BLaER1 (cell line): ENCODE results near the gene FBXO28.
"Not testable (repeated sequence)": the region's sequence is repeated elsewhere in the genome, so short reads cannot be mapped to it uniquely, and the experiment has no call there.

Experiments used
- H3K27ac ChIP-seq: shearing (Covaris generic); formaldehyde crosslinking; 2 replicates; pipeline ENCODE4 v1.8.1; 2022
- H3K27me3 ChIP-seq: shearing (Covaris generic); formaldehyde crosslinking; 2 replicates; pipeline ENCODE4 v1.8.1; 2022
- H3K36me3 ChIP-seq: shearing (Covaris generic); formaldehyde crosslinking; 2 replicates; pipeline ENCODE4 v1.8.1; 2022
- H3K4me1 ChIP-seq: shearing (Covaris generic); formaldehyde crosslinking; 2 replicates; pipeline ENCODE4 v1.8.1; 2022
- H3K4me2 ChIP-seq: shearing (Covaris generic); formaldehyde crosslinking; 2 replicates; pipeline ENCODE4 v1.8.1; 2022
- H3K4me3 ChIP-seq: shearing (Covaris generic); formaldehyde crosslinking; 2 replicates; pipeline ENCODE4 v1.8.1; 2022
- H3K9ac ChIP-seq: shearing (Covaris generic); formaldehyde crosslinking; 2 replicates; pipeline ENCODE4 v1.8.1; 2022
- H3K9me3 ChIP-seq: shearing (Covaris generic); formaldehyde crosslinking; 2 replicates; pipeline ENCODE4 v1.8.1; 2022
- H4K20me1 ChIP-seq: shearing (Covaris generic); formaldehyde crosslinking; 2 replicates; pipeline ENCODE4 v1.8.1; 2022
- Cebpa-rat ChIP-seq: shearing (Covaris generic); IDR thresholded peaks from 2 replicates; pipeline ENCODE4 v1.8.1; 2022

FBXO28 gene

DNA sequence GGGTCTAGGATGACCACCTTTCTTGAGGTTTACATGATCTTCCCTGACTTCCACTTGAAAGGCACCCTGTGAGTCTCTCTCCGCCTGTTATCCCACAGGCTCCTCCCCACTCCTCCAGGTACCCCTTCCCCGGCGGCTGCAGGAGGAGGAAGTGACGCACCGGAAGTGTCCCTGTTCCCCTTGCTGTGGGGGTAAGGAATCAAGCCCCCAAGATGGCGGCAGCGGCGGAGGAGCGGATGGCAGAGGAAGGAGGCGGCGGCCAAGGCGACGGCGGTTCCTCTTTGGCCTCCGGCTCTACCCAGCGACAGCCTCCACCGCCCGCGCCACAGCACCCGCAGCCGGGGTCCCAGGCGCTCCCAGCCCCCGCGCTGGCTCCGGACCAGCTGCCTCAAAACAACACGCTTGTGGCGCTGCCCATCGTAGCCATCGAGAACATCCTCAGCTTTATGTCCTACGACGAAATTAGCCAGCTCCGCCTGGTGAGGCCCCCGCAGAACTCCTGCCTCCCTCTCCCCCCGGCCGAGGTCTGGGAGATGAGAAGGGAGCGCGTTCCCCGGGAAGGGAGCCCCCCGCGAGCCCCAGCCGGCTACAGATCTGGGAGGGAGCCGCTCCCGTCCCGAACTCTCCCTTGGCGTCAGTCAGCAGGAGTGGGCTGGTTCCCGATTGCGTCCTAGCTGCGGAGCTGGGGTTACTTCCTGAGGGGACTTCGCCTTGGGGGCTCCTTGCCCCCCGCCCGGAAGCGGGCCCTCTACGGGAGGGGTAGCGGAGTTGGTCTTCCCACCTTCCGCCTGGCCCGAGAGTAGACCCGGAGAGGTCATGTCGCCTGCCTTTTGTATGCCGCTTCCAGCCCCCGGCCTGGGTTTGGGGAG is at the start of gene FBXO28:
Gene FBXO28 (plus strand): TSS at position 194 of the 869 bp plus-strand sequence. CDS start 19 bp downstream, at position 213.
- Histone ChIP-seq H3K36me3 (peaks cover 3% of the 10 kb centered on the region; the same call in 1 of the 2 replicates), H3K27ac (peak within 1 kb of the TSS; percentile 96), H3K9me3 (no peaks in the 10 kb centered on the region), H3K9ac (peak within 1 kb of the TSS; percentile 97), H3K27me3 (no peaks in the 10 kb centered on the region), H3K4me1 (peaks cover 32% of the 10 kb centered on the region), H4K20me1 (peaks cover 42% of the 10 kb centered on the region), H3K4me3 (peak within 1 kb of the TSS; percentile 96), H3K4me2 (peak within 1 kb of the TSS; percentile 93)
- no peak for TF ChIP-seq Cebpa-rat

DNA sequence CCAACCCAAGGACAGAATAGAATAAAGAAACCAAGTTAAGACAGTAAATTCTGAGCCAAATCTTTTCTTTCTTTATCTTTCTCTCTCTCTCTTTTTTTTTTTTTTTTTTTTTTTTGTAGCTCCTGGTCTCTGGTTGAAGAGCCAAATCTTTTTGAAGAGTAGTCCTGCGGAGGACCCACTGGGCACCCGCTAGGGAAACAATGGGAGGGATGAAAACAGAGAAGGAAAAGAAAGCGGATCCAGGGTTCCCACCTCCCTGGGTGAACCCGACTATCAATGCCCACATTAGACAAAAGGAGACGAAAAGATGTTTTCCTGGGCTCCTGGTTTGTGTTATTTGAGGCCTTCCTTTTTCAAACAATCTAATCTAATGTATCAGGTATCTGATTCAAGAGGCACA is 49.8 kb upstream of the FBXO28 start:
- H3K27me3 ChIP-seq = no peaks in the 10 kb centered on the region
- H3K36me3 ChIP-seq = no peaks in the 10 kb centered on the region
- no peak overlapping the region for H3K4me3 ChIP-seq
- H3K27ac ChIP-seq = no peak overlapping the region
- H4K20me1 ChIP-seq = no peaks in the 10 kb centered on the region
- no peaks in the 10 kb centered on the region for H3K9me3 ChIP-seq
- H3K4me2 ChIP-seq = no peak overlapping the region
- no peak for TF ChIP-seq Cebpa-rat
- H3K9ac ChIP-seq = no peak overlapping the region
- H3K4me1 ChIP-seq = no peaks in the 10 kb centered on the region

- Histone ChIP-seq H3K36me3 (no peaks in the 10 kb centered on the region), H3K27me3 (no peaks in the 10 kb centered on the region), H3K9ac (no peak overlapping the region), H3K27ac (no peak overlapping the region), H4K20me1 (no peaks in the 10 kb centered on the region), H3K9me3 (no peaks in the 10 kb centered on the region), H3K4me2 (no peak overlapping the region), H3K4me1 (no peaks in the 10 kb centered on the region), H3K4me3 (no peak overlapping the region)
- TF ChIP-seq Cebpa-rat = no peak
Measured at GRCh38 chr1:224065455-224065854, 48.5 kb upstream of the FBXO28 start.

DNA sequence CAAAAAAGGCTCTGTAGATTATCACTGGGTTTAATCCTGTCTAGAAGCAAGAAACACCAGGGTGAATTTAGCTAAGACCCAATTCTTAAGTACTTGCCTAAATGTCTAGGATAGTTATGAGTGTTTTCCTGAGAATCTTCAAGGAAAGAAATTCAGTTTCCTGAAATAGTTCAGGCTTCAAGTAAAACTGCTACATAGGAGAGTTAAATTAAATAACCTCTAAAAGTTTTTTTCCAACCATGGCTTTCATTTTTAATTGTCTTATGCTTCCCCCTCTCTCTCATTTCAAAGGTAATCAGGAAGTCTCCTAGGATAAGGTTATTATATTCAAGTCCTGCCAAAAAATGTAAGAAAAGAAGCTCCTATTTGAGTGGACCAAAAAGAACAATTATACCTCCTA is 46.7 kb upstream of the FBXO28 start:
- H3K9me3 ChIP-seq = no peaks in the 10 kb centered on the region
- H3K9ac ChIP-seq = no peak overlapping the region
- no peaks in the 10 kb centered on the region for H3K36me3 ChIP-seq
- H3K4me1 ChIP-seq = no peaks in the 10 kb centered on the region
- no peak overlapping the region for H3K4me2 ChIP-seq
- H3K27ac ChIP-seq = no peak overlapping the region
- no peak overlapping the region for H3K4me3 ChIP-seq
- TF ChIP-seq Cebpa-rat = no peak
- no peaks in the 10 kb centered on the region for H4K20me1 ChIP-seq
- H3K27me3 ChIP-seq = no peaks in the 10 kb centered on the region

DNA sequence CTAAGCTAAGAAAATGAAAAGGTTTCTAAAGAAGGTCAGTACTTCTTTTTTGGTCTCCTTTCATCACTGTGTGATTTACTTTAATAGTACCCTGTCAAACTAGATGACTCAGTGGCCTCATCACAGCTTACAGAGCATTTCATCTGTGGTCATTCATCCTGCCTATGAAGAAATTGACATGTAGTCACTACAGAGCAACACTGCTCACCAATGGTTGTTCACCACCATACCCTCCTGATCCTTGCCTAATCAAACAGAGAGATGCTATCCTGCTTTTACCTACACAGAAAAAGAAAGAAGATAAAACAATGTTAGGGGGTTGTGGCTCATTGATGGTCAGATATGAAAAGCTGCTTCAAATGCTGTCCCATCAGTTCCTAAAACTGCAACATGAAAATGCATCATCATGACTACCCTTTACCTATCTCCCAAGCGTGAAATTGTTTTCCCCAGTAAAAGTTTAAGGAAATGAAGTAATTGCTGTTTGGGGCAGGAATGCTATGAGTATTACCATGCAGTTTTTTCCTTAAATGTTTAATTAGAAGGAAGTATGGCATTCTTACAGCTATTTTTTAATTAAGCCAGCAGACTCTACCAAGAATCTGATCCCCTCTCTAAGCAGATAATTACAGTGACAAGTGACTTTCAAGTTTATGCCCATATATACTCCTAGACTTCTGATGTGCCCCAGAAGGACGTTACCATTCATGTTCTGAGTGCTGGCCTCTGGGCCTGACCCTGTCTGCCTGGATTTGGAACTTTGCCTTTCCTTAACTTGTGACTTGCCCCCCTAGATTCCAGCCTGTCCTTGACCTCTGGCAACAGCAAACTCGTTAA is 46.1 kb upstream of the FBXO28 start:
- no peak overlapping the region for H3K4me3 ChIP-seq
- H4K20me1 ChIP-seq = no peaks in the 10 kb centered on the region
- no peak overlapping the region for H3K27ac ChIP-seq

GRCh38 chr1:224068458-224069072 is 45.3 kb upstream of the FBXO28 start:
- H3K4me1 ChIP-seq = no peaks in the 10 kb centered on the region
- no peaks in the 10 kb centered on the region for H3K27me3 ChIP-seq
- no peak overlapping the region for H3K4me2 ChIP-seq
- no peaks in the 10 kb centered on the region for H3K36me3 ChIP-seq
- no peak overlapping the region for H3K4me3 ChIP-seq
- TF ChIP-seq Cebpa-rat = no peak
- H3K9ac ChIP-seq = no peak overlapping the region
- no peak overlapping the region for H3K27ac ChIP-seq
- no peaks in the 10 kb centered on the region for H3K9me3 ChIP-seq
- no peaks in the 10 kb centered on the region for H4K20me1 ChIP-seq

More for the DNA sequence above, 46.1 kb upstream of the FBXO28 start:
- no peak for TF ChIP-seq Cebpa-rat
- Histone ChIP-seq H3K9ac (no peak overlapping the region), H3K4me1 (no peaks in the 10 kb centered on the region), H3K9me3 (no peaks in the 10 kb centered on the region), H3K27me3 (no peaks in the 10 kb centered on the region), H3K4me2 (no peak overlapping the region), H3K36me3 (no peaks in the 10 kb centered on the region)

GRCh38 chr1:224069138-224069537 is 44.8 kb upstream of the FBXO28 start:
- no peak overlapping the region for H3K9ac ChIP-seq
- no peak overlapping the region for H3K4me2 ChIP-seq
- no peaks in the 10 kb centered on the region for H4K20me1 ChIP-seq
- H3K9me3 ChIP-seq = no peaks in the 10 kb centered on the region
- no peaks in the 10 kb centered on the region for H3K27me3 ChIP-seq
- H3K27ac ChIP-seq = no peak overlapping the region
- H3K4me1 ChIP-seq = no peaks in the 10 kb centered on the region
- H3K4me3 ChIP-seq = no peak overlapping the region
- no peak for TF ChIP-seq Cebpa-rat
- H3K36me3 ChIP-seq = no peaks in the 10 kb centered on the region

DNA sequence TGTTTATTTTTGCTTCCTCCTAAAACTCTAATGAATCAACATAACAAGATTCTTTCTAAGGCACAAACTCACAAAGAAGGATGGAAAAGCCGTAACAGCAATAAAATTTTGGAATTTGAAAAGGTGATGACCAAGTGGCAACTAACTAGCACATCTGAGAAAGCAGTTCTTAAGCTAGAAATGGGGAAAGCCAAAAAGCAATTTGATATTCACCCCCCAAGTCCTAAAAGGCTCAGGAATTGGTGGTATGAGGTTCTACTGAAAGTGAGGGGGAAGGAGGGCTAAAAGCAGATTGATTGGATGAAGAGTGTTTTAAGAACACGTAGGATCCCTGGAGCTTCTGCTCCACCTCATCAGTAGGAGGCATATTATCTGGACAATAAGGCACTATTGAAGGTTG is 43.4 kb upstream of the FBXO28 start:
- Histone ChIP-seq H3K27me3 (no peaks in the 10 kb centered on the region), H3K9me3 (no peaks in the 10 kb centered on the region), H3K36me3 (no peaks in the 10 kb centered on the region), H3K4me2 (no peak overlapping the region), H3K27ac (no peak overlapping the region), H3K4me1 (no peaks in the 10 kb centered on the region), H3K4me3 (no peak overlapping the region), H4K20me1 (no peaks in the 10 kb centered on the region), H3K9ac (no peak overlapping the region)
- no peak for TF ChIP-seq Cebpa-rat

GRCh38 chr1:224076407-224076806 is 37.5 kb upstream of the FBXO28 start:
- Histone ChIP-seq H4K20me1 (no peaks in the 10 kb centered on the region), H3K4me2 (no peak overlapping the region), H3K9me3 (no peaks in the 10 kb centered on the region), H3K9ac (no peak overlapping the region), H3K27ac (no peak overlapping the region), H3K4me1 (no peaks in the 10 kb centered on the region), H3K36me3 (no peaks in the 10 kb centered on the region), H3K27me3 (no peaks in the 10 kb centered on the region), H3K4me3 (no peak overlapping the region)
- TF ChIP-seq Cebpa-rat = no peak

GRCh38 chr1:224079644-224080043 is 34.3 kb upstream of the FBXO28 start:
- not testable (repeated sequence) for H3K27me3 ChIP-seq, H3K9me3 ChIP-seq, H3K4me1 ChIP-seq, H3K4me3 ChIP-seq, H3K36me3 ChIP-seq, H4K20me1 ChIP-seq, H3K27ac ChIP-seq, H3K9ac ChIP-seq, H3K4me2 ChIP-seq
